Effector memory CD4-positive, alpha-beta T cell (primary cell): ENCODE results near the gene HIF3A.

Experiments
- DNase-seq, 3 donors: peaks; one replicate each; pipeline ENCODE4 v3.0.0-alpha.2; 2020
- H3K27ac ChIP-seq: 2 replicates; pipeline ENCODE4 v1.7.0; 2013; ENCODE audit warnings: mild to moderate bottlenecking, low read length, moderate library complexity; ENCODE audit not compliant: insufficient read depth, poor library complexity, severe bottlenecking
- H3K27me3 ChIP-seq: replicated peaks from 2 replicates; pipeline ENCODE4 v1.7.0; 2013; ENCODE audit warnings: mild to moderate bottlenecking, low read length; ENCODE audit not compliant: insufficient read depth, control insufficient read depth, poor library complexity, severe bottlenecking
- H3K36me3 ChIP-seq: 2 replicates; pipeline ENCODE4 v1.7.0; 2013; ENCODE audit warnings: mild to moderate bottlenecking, low read length, moderate library complexity; ENCODE audit not compliant: control insufficient read depth, insufficient read depth
- H3K4me1 ChIP-seq: 2 replicates; pipeline ENCODE4 v1.7.0; 2013; ENCODE audit warnings: low read length, mild to moderate bottlenecking; ENCODE audit not compliant: control insufficient read depth, insufficient read depth, poor library complexity, severe bottlenecking
- H3K4me3 ChIP-seq: 2 replicates; pipeline ENCODE4 v1.7.0; 2013; ENCODE audit warnings: low read length, low read depth, mild to moderate bottlenecking; ENCODE audit not compliant: insufficient read depth, poor library complexity, severe bottlenecking
- H3K9me3 ChIP-seq: 2 replicates; pipeline ENCODE4 v1.7.0; 2013; ENCODE audit warnings: mild to moderate bottlenecking, low read length, moderate library complexity; ENCODE audit not compliant: control insufficient read depth

The HIF3A gene

DNA sequence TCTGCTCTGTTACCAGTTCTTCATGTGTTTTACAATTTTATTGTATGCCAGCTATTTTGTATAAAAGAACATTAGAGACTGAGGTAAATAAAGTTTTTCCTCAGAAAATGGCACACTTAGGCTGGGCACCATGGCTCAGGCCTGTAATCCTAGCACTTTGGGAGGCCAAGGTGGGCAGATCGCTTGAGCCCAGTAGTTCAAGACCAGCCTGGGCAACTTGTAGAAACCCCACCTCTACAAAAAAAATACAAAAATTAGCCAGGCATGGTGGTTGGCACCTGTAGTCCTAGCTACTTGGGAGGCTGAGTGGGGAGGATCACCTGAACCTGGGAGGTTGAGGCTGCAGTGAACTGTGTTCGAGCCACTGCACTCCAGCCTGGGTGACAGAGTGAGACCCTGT is 84.5 kb downstream of the HIF3A start:
- H3K27ac ChIP-seq = no peak overlapping the region
- no peak overlapping the region for H3K4me3 ChIP-seq
- H3K9me3 ChIP-seq = no peaks in the 10 kb centered on the region
- no peak for DNase-seq
- no peaks in the 10 kb centered on the region for H3K27me3 ChIP-seq
- peaks cover 78% of the 10 kb centered on the region for H3K36me3 ChIP-seq
- no peaks in the 10 kb centered on the region for H3K4me1 ChIP-seq

DNA sequence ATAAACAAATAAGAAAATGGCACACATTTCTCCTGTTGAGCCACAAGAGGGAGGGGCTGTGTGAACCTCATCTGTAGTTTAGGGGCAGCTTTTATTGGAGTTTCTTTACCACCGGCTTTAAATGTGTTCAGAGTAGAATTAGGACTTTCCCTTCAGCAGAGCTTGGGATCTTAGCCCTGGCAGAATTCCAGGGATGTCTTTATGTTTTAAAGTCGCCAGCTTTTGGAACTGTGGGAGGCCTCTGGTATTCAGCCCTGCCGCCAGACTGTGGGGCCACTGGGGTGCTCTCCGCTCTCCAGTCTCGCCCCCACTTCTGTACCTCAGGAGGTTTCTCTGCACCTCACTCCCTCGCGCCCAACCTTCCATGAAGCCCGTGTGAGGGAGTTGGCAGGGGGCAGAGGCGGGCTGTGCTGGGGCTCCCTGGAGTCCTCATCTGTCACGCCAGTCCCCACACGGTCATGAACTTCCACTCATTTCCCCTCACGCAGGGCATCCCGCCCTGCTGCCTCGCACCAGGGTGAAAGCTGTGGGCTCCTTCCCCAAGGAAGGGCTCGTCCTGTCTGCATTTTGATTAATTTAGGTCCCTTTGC is 85.0 kb downstream of the HIF3A start:
- no peak for DNase-seq
- Histone ChIP-seq H3K9me3 (no peaks in the 10 kb centered on the region), H3K4me1 (no peaks in the 10 kb centered on the region), H3K27ac (no peak overlapping the region), H3K36me3 (peaks cover 77% of the 10 kb centered on the region), H3K27me3 (no peaks in the 10 kb centered on the region), H3K4me3 (no peak overlapping the region)

GRCh38 chr19:46383171-46383815 is 86.5 kb downstream of the HIF3A start:
- H3K9me3 ChIP-seq = no peaks in the 10 kb centered on the region
- H3K36me3 ChIP-seq = peaks cover 79% of the 10 kb centered on the region
- no peaks in the 10 kb centered on the region for H3K4me1 ChIP-seq
- no peak overlapping the region for H3K27ac ChIP-seq
- no peak overlapping the region for H3K4me3 ChIP-seq
- DNase-seq = no peak
- H3K27me3 ChIP-seq = no peaks in the 10 kb centered on the region

GRCh38 chr19:46383846-46384245 is 87.0 kb downstream of the HIF3A start:
- peaks cover 80% of the 10 kb centered on the region for H3K36me3 ChIP-seq
- no peaks in the 10 kb centered on the region for H3K9me3 ChIP-seq
- no peak overlapping the region for H3K27ac ChIP-seq
- H3K4me3 ChIP-seq = no peak overlapping the region
- H3K27me3 ChIP-seq = no peaks in the 10 kb centered on the region
- no peak for DNase-seq
- H3K4me1 ChIP-seq = no peaks in the 10 kb centered on the region

DNA sequence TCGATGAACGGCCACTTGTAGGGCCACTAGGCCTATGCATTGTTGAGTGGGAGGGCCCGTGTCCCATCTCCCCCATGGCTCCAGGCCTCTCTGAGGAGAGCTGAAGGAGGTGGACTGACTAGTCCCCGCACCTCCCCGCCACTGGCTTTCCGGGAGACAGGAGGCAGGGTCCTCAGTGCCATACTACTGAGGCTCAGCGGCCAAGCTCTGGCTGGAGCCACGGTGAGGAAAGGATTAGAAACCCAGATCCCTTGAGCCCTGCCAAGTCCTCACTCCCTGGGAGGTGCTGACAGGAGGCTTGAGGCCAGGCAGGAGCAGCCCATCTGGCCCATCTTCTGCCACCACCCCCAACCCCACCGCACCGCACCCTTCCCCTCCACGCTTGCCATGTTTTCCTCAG is 87.6 kb downstream of the HIF3A start:
- no peaks in the 10 kb centered on the region for H3K27me3 ChIP-seq
- no peak for DNase-seq
- no peaks in the 10 kb centered on the region for H3K9me3 ChIP-seq
- peaks cover 80% of the 10 kb centered on the region for H3K36me3 ChIP-seq
- H3K4me1 ChIP-seq = no peaks in the 10 kb centered on the region
- no peak overlapping the region for H3K4me3 ChIP-seq
- no peak overlapping the region for H3K27ac ChIP-seq

- no peak for DNase-seq
- H3K4me1 ChIP-seq = no peaks in the 10 kb centered on the region
Observed at GRCh38 chr19:46385636-46386035, 88.8 kb downstream of the HIF3A start.

DNA sequence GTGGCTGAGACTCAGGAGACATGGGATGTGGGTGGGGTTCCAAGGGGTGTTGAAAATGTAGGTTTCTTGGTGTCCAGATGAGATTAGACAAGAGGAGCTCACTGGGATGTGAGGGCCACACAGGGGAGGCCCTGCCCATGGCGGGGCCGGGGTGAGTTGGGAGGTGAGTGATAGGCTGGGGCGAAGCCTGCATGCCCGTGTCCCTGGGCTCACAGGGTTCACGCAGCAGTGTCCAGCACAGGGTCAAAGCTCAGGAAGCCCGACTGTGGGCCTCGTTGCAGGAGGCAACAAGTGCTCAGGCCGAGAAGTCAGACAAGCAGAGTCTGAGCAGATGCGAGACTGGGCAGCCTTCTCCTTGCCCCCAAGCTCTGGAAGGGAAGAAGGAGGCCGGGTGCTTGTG is 89.3 kb downstream of the HIF3A start:
- H3K36me3 ChIP-seq = peaks cover 92% of the 10 kb centered on the region
- H3K27me3 ChIP-seq = no peaks in the 10 kb centered on the region
- H3K4me3 ChIP-seq = no peak overlapping the region
- no peaks in the 10 kb centered on the region for H3K9me3 ChIP-seq
- no peaks in the 10 kb centered on the region for H3K4me1 ChIP-seq
- no peak for DNase-seq
- H3K27ac ChIP-seq = no peak overlapping the region

More at GRCh38 chr19:46385636-46386035, 88.8 kb downstream of the HIF3A start:
- Histone ChIP-seq H3K36me3 (peaks cover 88% of the 10 kb centered on the region), H3K9me3 (no peaks in the 10 kb centered on the region), H3K4me3 (no peak overlapping the region), H3K27ac (no peak overlapping the region), H3K27me3 (no peaks in the 10 kb centered on the region)

- H3K27me3 ChIP-seq = no peaks in the 10 kb centered on the region
- peaks cover 90% of the 10 kb centered on the region for H3K36me3 ChIP-seq
- no peak overlapping the region for H3K27ac ChIP-seq
- no peak overlapping the region for H3K4me3 ChIP-seq
- no peaks in the 10 kb centered on the region for H3K9me3 ChIP-seq
- H3K4me1 ChIP-seq = no peaks in the 10 kb centered on the region
- DNase-seq = no peak
Observed at GRCh38 chr19:46386996-46387712, 90.3 kb downstream of the HIF3A start.

- H3K27ac ChIP-seq = no peak overlapping the region
- peaks cover 84% of the 10 kb centered on the region for H3K36me3 ChIP-seq
- H3K27me3 ChIP-seq = no peaks in the 10 kb centered on the region
- no peaks in the 10 kb centered on the region for H3K4me1 ChIP-seq
- no peak overlapping the region for H3K4me3 ChIP-seq
- no peak for DNase-seq
- H3K9me3 ChIP-seq = no peaks in the 10 kb centered on the region
Observed at GRCh38 chr19:46387713-46388130, 90.9 kb downstream of the HIF3A start.
